IMR-90 (cell line): Measurements from ENCODE around the gene OSM. TPM values are rescaled to one million over a fixed set of nuclear protein-coding genes. Genes with fewer than 3 reads are reported as not detected.

Source experiments
- ATAC-seq: fragments of 200-7000 bp; cut with Tn5 transposase; 2 replicates; pipeline ENCODE4 v1.9.1; 2020; ENCODE audit warnings: low read depth, mild to moderate bottlenecking, moderate library complexity
- BruUV-seq: library from RNA; stranded (reverse); fragments of 400-500 nt; replicated peaks from 2 replicates; lab custom pipeline; 2021; lab: Mats Ljungman, UMichigan
- CTCF ChIA-PET: fragments of 300-600 bp; formaldehyde crosslinking; extraction: SDS; loops from one replicate; lab custom pipeline; 2021; ENCODE audit warnings: antibody characterized with exemption; lab: Yijun Ruan, JAX
- POLR2A ChIA-PET: fragments of 300-600 bp; sonication (Branson Sonifier 250); formaldehyde crosslinking; loops from one replicate; lab custom pipeline; 2022; ENCODE audit warnings: antibody characterized with exemption; ENCODE audit not compliant: unreplicated experiment; lab: Charles Lee
- DNase-seq: peaks from one replicate; pipeline ENCODE4 v3.0.0; 2013
- H2AFZ ChIP-seq: replicated peaks from 2 replicates; pipeline ENCODE3; 2013; ENCODE audit warnings: low read length, mild to moderate bottlenecking; ENCODE audit not compliant: poor library complexity
- H2AK5ac ChIP-seq: 2 replicates; pipeline ENCODE4 v1.6.1; 2013; ENCODE audit warnings: low read depth, low read length, inconsistent platforms
- H2AK9ac ChIP-seq: replicated peaks from 2 replicates; pipeline ENCODE3; 2013; ENCODE audit warnings: mild to moderate bottlenecking, low read depth, low read length, moderate library complexity; ENCODE audit not compliant: poor library complexity
- H2BK120ac ChIP-seq: 2 replicates; pipeline ENCODE4 v1.6.1; 2013; ENCODE audit warnings: low read depth, low read length, inconsistent platforms
- H2BK15ac ChIP-seq: 3 replicates; pipeline ENCODE4 v1.6.1; 2013; ENCODE audit warnings: low read depth, low read length, inconsistent platforms
- H2BK20ac ChIP-seq: 2 replicates; pipeline ENCODE4 v1.6.1; 2013; ENCODE audit warnings: low read depth, mild to moderate bottlenecking, inconsistent platforms, low read length, moderate library complexity
- H2BK5ac ChIP-seq: 2 replicates; pipeline ENCODE4 v1.6.1; 2013; ENCODE audit warnings: mild to moderate bottlenecking, low read depth, low read length, inconsistent platforms; ENCODE audit not compliant: poor library complexity, severe bottlenecking
- H3K14ac ChIP-seq: replicated peaks from 2 replicates; pipeline ENCODE4 v1.6.1; 2013; ENCODE audit warnings: low read depth, low read length, inconsistent platforms
- H3K18ac ChIP-seq: 2 replicates; pipeline ENCODE4 v1.6.1; 2013; ENCODE audit warnings: low read depth, low read length, control low read depth
- H3K23ac ChIP-seq: 2 replicates; pipeline ENCODE4 v1.6.1; 2013; ENCODE audit warnings: low read depth, low read length, inconsistent platforms
- H3K27ac ChIP-seq: 2 replicates; pipeline ENCODE4 v1.5.1; 2013; ENCODE audit warnings: mild to moderate bottlenecking, control low read depth, low read length; ENCODE audit not compliant: insufficient read depth
- H3K27me3 ChIP-seq: 2 replicates; pipeline ENCODE4 v1.6.1; 2013; ENCODE audit warnings: low read length; ENCODE audit not compliant: control insufficient read depth, insufficient read depth
- H3K36me3 ChIP-seq: 2 replicates; pipeline ENCODE4 v1.6.1; 2013; ENCODE audit warnings: low read length, mixed read lengths; ENCODE audit not compliant: control insufficient read depth, insufficient read depth
- H3K4ac ChIP-seq: 2 replicates; pipeline ENCODE4 v1.6.1; 2013; ENCODE audit warnings: low read depth, low read length, inconsistent platforms
- H3K4me1 ChIP-seq: 2 replicates; pipeline ENCODE4 v1.6.1; 2013; ENCODE audit warnings: low read length, mixed read lengths; ENCODE audit not compliant: control insufficient read depth, insufficient read depth
- H3K4me2 ChIP-seq: 2 replicates; pipeline ENCODE4 v1.6.1; 2013; ENCODE audit warnings: low read depth, mild to moderate bottlenecking, control low read depth, low read length, moderate library complexity
- H3K4me3 ChIP-seq: 2 replicates; pipeline ENCODE4 v1.5.1; 2013; ENCODE audit warnings: low read depth, mild to moderate bottlenecking, control low read depth, low read length, moderate library complexity; ENCODE audit not compliant: insufficient read depth
- H3K56ac ChIP-seq: 2 replicates; pipeline ENCODE4 v1.6.1; 2013; ENCODE audit warnings: low read length, inconsistent platforms; ENCODE audit not compliant: insufficient read depth; ENCODE audit errors: extremely low read depth
- H3K79me1 ChIP-seq, 2 experiments: 2 replicates each; pipeline ENCODE4 v1.6.1; 2013; ENCODE audit warnings: low read length in 2 of 2, inconsistent platforms in 1 of 2, low read depth in 1 of 2
- H3K9ac ChIP-seq: 2 replicates; pipeline ENCODE4 v1.6.1; 2013; ENCODE audit warnings: low read depth, low read length, control low read depth
- H3K9me1 ChIP-seq: 2 replicates; pipeline ENCODE4 v1.6.1; 2013; ENCODE audit warnings: low read length, inconsistent platforms; ENCODE audit not compliant: insufficient read depth
- H3K9me3 ChIP-seq: 2 replicates; pipeline ENCODE4 v1.6.1; 2013; ENCODE audit warnings: low read length; ENCODE audit not compliant: control insufficient read depth, insufficient read depth
- H4K20me1 ChIP-seq: 2 replicates; pipeline ENCODE4 v1.6.1; 2013; ENCODE audit warnings: low read length, inconsistent platforms; ENCODE audit not compliant: insufficient read depth
- H4K5ac ChIP-seq: 2 replicates; pipeline ENCODE4 v1.6.1; 2013; ENCODE audit warnings: mild to moderate bottlenecking, low read depth, low read length, control low read depth
- H4K8ac ChIP-seq, 2 experiments: 2 replicates each; pipeline ENCODE4 v1.6.1; 2013; ENCODE audit warnings: low read depth in 2 of 2, low read length in 2 of 2, control low read depth in 1 of 2, inconsistent platforms in 1 of 2
- H4K91ac ChIP-seq: 2 replicates; pipeline ENCODE4 v1.6.1; 2013; ENCODE audit warnings: low read depth, low read length, inconsistent platforms; ENCODE audit not compliant: insufficient read depth
- FOS ChIP-seq: fragments of 150-350 bp; IDR thresholded peaks from 2 replicates; pipeline ENCODE4 v1.6.1; 2016; ENCODE audit warnings: low read depth, low read length
- MAZ ChIP-seq: IDR thresholded peaks from 2 replicates; pipeline ENCODE4 v1.6.1; 2012; ENCODE audit warnings: low read depth, mild to moderate bottlenecking, low read length, improper control_type of control experiment, moderate library complexity, borderline replicate concordance
- POLR2A ChIP-seq: IDR thresholded peaks from 2 replicates; pipeline ENCODE4 v1.6.1; 2012; ENCODE audit warnings: mild to moderate bottlenecking, low read depth, low read length
- WGBS, 2 experiments: methylation state at CpG; one replicate each; pipeline versions ENCODE4 v1.1.5 to v1.1.7; 2013; ENCODE audit warnings: missing lambda C conversion rate in 2 of 2; ENCODE audit not compliant: insufficient read length in 1 of 2; ENCODE audit errors: extremely low coverage in 2 of 2; 5-methylcytosine and 5-hydroxymethylcytosine counted together
- dilution Hi-C: fragments of 300-500 bp; cut with HindIII; formaldehyde crosslinking; loops from one replicate; pipeline ENCODE4 v1.14.3; 2018; ENCODE audit warnings: low sequenced_read_pairs; ENCODE audit not compliant: unreplicated experiment
- in situ Hi-C: fragments of 300-500 bp; cut with MboI; formaldehyde crosslinking; loops from 3 replicates; pipeline ENCODE4 v1.14.3; 2019; ENCODE audit warnings: low sequenced_read_pairs, inconsistent platforms, mixed read lengths
- intact Hi-C: fragments of 100-400 bp; cut with micrococcal nuclease; formaldehyde crosslinking; loops from 2 replicates; pipeline ENCODE4 v1.10.0; 2022
- polyA plus RNA-seq, 3 experiments: library from polyadenylated mRNA; depleted of rRNA; stranded (reverse); fragments of >200 nt; gene quantifications; 2 replicates each; pipeline ENCODE4 v1.2.3, GENCODE V29; 2012; ENCODE audit warnings: low replicate concordance in 1 of 3
- total RNA-seq: library from RNA; depleted of rRNA; stranded (reverse); fragments of >200 nt; gene quantifications from 2 replicates; pipeline ENCODE4 v1.2.3, GENCODE V29; 2012

Gene OSM
- total and polyA plus RNA-seq, 2 of the 4 experiments (the other 2 are of a cell fraction): not detected

GRCh38 chr22:30247974-30248373 is 18.7 kb downstream of the OSM start:
- Histone ChIP-seq H3K4me3 (no peak overlapping the region), H3K27me3 (no peaks in the 10 kb centered on the region), H4K20me1 (no peaks in the 10 kb centered on the region), H3K56ac (no peak overlapping the region), H3K9me1 (peaks cover 29% of the 10 kb centered on the region), H2BK120ac (peak overlapping the region; percentile 91; the same call in 1 of the 2 replicates), H3K9me3 (no peaks in the 10 kb centered on the region), H3K14ac (no peak overlapping the region; the same call in 1 of the 2 replicates), H2BK15ac (peak overlapping the region; percentile 89; the same call in 2 of the 3 replicates), H2BK5ac (peak overlapping the region; percentile 25), H3K27ac (peak overlapping the region; percentile 100), H3K4me2 (no peak overlapping the region; the same call in 1 of the 2 replicates), H3K23ac (no peak overlapping the region), H4K91ac (peak overlapping the region; percentile 87; the same call in 1 of the 2 replicates), H2AK9ac (peak overlapping the region; percentile 76), H3K18ac (peak overlapping the region; percentile 48; the same call in 1 of the 2 replicates), H2AFZ (no peak overlapping the region), H4K5ac (peak overlapping the region; percentile 92), H2BK20ac (peak overlapping the region; percentile 58; the same call in 1 of the 2 replicates), H4K8ac (peak overlapping the region; percentile 82 to 96; a peak in 3 of 4 replicates), H3K4ac (peak overlapping the region; percentile 89), H3K4me1 (peaks cover 67% of the 10 kb centered on the region), H3K36me3 (peaks cover 21% of the 10 kb centered on the region), H2AK5ac (peak overlapping the region; percentile 95), H3K9ac (no peak overlapping the region; the same call in 1 of the 2 replicates), H3K79me1 (peaks cover 29 to 43% of the 10 kb centered on the region in 2 experiments)
- dilution Hi-C loops (no loop called here), intact Hi-C loops (loop anchor here (2.0 to 5.0 kb wide), 2 partner anchors 43 to 91 kb away; no protein-coding TSS in a partner anchor), in situ Hi-C loops (no loop called here)
- 77% methylated on average over 7 of the region's 12 CpGs; no CpG with 5 or more reads in 1 of the 2 experiments for WGBS, 2 experiments
- ChIA-PET POLR2A (no interaction called here), CTCF (no interaction called here)
- ATAC-seq (no peak), DNase-seq (no peak)
- no TSS peak for BruUV-seq
- TF ChIP-seq MAZ (0 out of 2 replicates have a peak, but pooled peaks have one; percentile 10), FOS (no peak), POLR2A (peak; percentile 60; the same call in 1 of the 2 replicates)
